GM23338 (cell line): ENCODE data around the gene HCFC1. TPM values are rescaled to one million over a fixed set of nuclear protein-coding genes. Genes with fewer than 3 reads are reported as not detected.

Experiments
- ATAC-seq: fragments of 200-7000 bp; cut with Tn5 transposase; 3 replicates; pipeline ENCODE4 v1.9.1; 2020
- DNase-seq: peaks from one replicate; pipeline ENCODE4 v3.0.0-alpha.2; 2015; ENCODE audit warnings: low spot score
- H2AFZ ChIP-seq: fragments of 200-600 bp; sonication (generic); 2 replicates; pipeline ENCODE4 v1.8.0; 2016; ENCODE audit warnings: antibody characterized with exemption, mild to moderate bottlenecking, moderate library complexity
- H3F3A ChIP-seq: fragments of 200-600 bp; sonication (generic); replicated peaks from 2 replicates; pipeline ENCODE4 v1.8.0; 2017; ENCODE audit warnings: antibody characterized with exemption, mixed run types, low read depth
- H3K27ac ChIP-seq: fragments of 200-600 bp; sonication (generic); 2 replicates; pipeline ENCODE4 v1.6.1; 2016; ENCODE audit warnings: low read depth
- H3K27me3 ChIP-seq: fragments of 200-600 bp; sonication (generic); 2 replicates; pipeline ENCODE4 v1.8.0; 2016; ENCODE audit warnings: mild to moderate bottlenecking, mixed run types, moderate library complexity; ENCODE audit not compliant: insufficient read depth
- H3K36me3 ChIP-seq: fragments of 200-600 bp; sonication (generic); 2 replicates; pipeline ENCODE4 v1.8.0; 2016; ENCODE audit warnings: mild to moderate bottlenecking; ENCODE audit not compliant: insufficient read depth
- H3K4me1 ChIP-seq: fragments of 200-600 bp; sonication (generic); 2 replicates; pipeline ENCODE4 v1.8.0; 2016; ENCODE audit warnings: mild to moderate bottlenecking, moderate library complexity; ENCODE audit not compliant: insufficient read depth
- H3K4me2 ChIP-seq: fragments of 200-600 bp; sonication (generic); 2 replicates; pipeline ENCODE4 v1.7.1; 2017; ENCODE audit warnings: mixed run types
- H3K4me3 ChIP-seq: fragments of 200-600 bp; sonication (generic); 2 replicates; pipeline ENCODE4 v1.6.1; 2016; ENCODE audit warnings: mixed run types
- H3K79me2 ChIP-seq: fragments of 200-600 bp; sonication (generic); replicated peaks from 2 replicates; pipeline ENCODE4 v1.8.0; 2017; ENCODE audit warnings: mild to moderate bottlenecking; ENCODE audit not compliant: insufficient read depth
- H3K9me2 ChIP-seq: fragments of 200-600 bp; sonication (generic); 2 replicates; pipeline ENCODE4 v1.8.0; 2017; ENCODE audit not compliant: insufficient read depth
- H4K20me1 ChIP-seq: fragments of 200-600 bp; sonication (generic); replicated peaks from 2 replicates; pipeline ENCODE4 v1.8.0; 2017; ENCODE audit warnings: mild to moderate bottlenecking; ENCODE audit not compliant: insufficient read depth
- H3K27ac Mint-ChIP-seq: 2 replicates; pipeline ENCODE4 v1.8.0; 2020; ENCODE audit warnings: inconsistent platforms, mild to moderate bottlenecking, moderate library complexity, mixed read lengths
- H3K27me3 Mint-ChIP-seq: 3 replicates; pipeline ENCODE4 v1.8.0; 2022; ENCODE audit warnings: low read depth, mild to moderate bottlenecking, moderate library complexity, mixed read lengths, inconsistent platforms; ENCODE audit not compliant: insufficient read depth, poor library complexity
- H3K36me3 Mint-ChIP-seq: 3 replicates; pipeline ENCODE4 v1.8.0; 2021; ENCODE audit warnings: low read depth, mild to moderate bottlenecking, inconsistent platforms, moderate library complexity, mixed read lengths
- H3K4me1 Mint-ChIP-seq: 3 replicates; pipeline ENCODE4 v1.8.0; 2020; ENCODE audit warnings: mild to moderate bottlenecking, inconsistent platforms, mixed read lengths
- H3K4me3 Mint-ChIP-seq: 3 replicates; pipeline ENCODE4 v1.8.0; 2021; ENCODE audit warnings: moderate library complexity, mild to moderate bottlenecking, inconsistent platforms, mixed read lengths
- H3K9me3 Mint-ChIP-seq: 3 replicates; pipeline ENCODE4 v1.8.0; 2020; ENCODE audit warnings: moderate library complexity, mild to moderate bottlenecking, inconsistent platforms, mixed read lengths
- CREB1 ChIP-seq: fragments of 250-450 bp; sonication (Bioruptor Pico); IDR thresholded peaks from 2 replicates; pipeline ENCODE4 v1.5.0; 2020; ENCODE audit warnings: low read depth, mild to moderate bottlenecking, moderate library complexity
- NANOG ChIP-seq: IDR thresholded peaks from 2 replicates; pipeline ENCODE4 v1.6.1; 2016; ENCODE audit warnings: antibody characterized with exemption, borderline replicate concordance
- STAT1 ChIP-seq: IDR thresholded peaks from one replicate; pipeline ENCODE4 v1.6.1; 2016; ENCODE audit warnings: antibody characterized with exemption; ENCODE audit not compliant: unreplicated experiment
- polyA plus RNA-seq: library from polyadenylated mRNA; unstranded; fragments of >200 nt; fragmentation: Nextera tagmentation; extraction: Ambion mirVana; gene quantifications from 2 replicates; pipeline ENCODE4 v1.2.1, GENCODE V29; 2016
- total RNA-seq: library from RNA; depleted of rRNA; stranded (reverse); fragments of >200 nt; shearing (Covaris generic); gene quantifications from 2 replicates; pipeline ENCODE4 v1.2.3, GENCODE V29; 2014
- TF ChIP-seq, protein P1 (sequence below): fragments of 250-450 bp; sonication (Bioruptor Pico); IDR thresholded peaks from 2 replicates; pipeline ENCODE4 v1.5.0; 2020; ENCODE audit warnings: mild to moderate bottlenecking, moderate library complexity
- TF ChIP-seq, protein P2 (sequence below): IDR thresholded peaks from one replicate; pipeline ENCODE4 v1.6.1; 2018; ENCODE audit warnings: antibody characterized with exemption; ENCODE audit not compliant: unreplicated experiment
- TF ChIP-seq, protein P3 (sequence below): IDR thresholded peaks from 2 replicates; pipeline ENCODE4 v1.6.1; 2016; ENCODE audit warnings: antibody characterized with exemption
- TF ChIP-seq, protein P4 (sequence below), 2 experiments: fragments of 200-600 bp in 1 of 2; sonication (generic) in 1 of 2; conservative IDR thresholded peaks; 2 replicates each; pipeline versions ENCODE4 v1.5.1 to v1.6.1; 2016 to 2017; ENCODE audit warnings: antibody characterized with exemption in 2 of 2, low read depth in 2 of 2, mild to moderate bottlenecking in 2 of 2, moderate library complexity in 1 of 2

The HCFC1 gene
- total and polyA plus RNA-seq, 2 experiments from 2014 or later: 33.0 to 188 TPM

DNA sequence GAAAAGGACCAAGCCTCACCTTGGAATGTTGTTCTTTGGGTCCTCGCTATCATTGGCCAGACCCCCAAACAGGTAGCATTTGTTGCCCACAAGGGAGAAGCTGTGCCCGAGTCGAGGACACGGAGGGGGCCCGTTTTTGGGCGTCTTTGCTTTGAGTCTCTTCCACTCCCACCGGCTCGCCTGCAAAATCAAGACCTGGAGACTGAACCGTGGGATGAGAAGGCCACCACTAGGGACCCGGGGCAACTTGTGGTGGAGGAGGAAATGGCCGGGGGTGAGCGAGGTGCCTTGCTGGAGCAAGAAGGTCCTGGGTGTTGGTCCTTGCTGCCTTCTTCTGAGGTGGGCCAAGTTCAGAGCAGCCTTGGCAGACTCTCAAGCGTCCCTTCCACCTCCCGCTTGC is 7.5 kb downstream of the HCFC1 start:
- Histone ChIP-seq H3K79me2 (peaks cover 63% of the 10 kb centered on the region), H3K4me3 (no peak overlapping the region), H2AFZ (no peak overlapping the region), H3K27me3 (no peaks in the 10 kb centered on the region), H3F3A (no peaks in the 10 kb centered on the region), H4K20me1 (peaks cover 17% of the 10 kb centered on the region), H3K4me1 (peaks cover 12% of the 10 kb centered on the region), H3K27ac (no peak overlapping the region), H3K9me2 (no peaks in the 10 kb centered on the region), H3K36me3 (no peaks in the 10 kb centered on the region), H3K4me2 (no peak overlapping the region)
- Mint-ChIP-seq H3K36me3 (peaks cover 56% of the 10 kb centered on the region), H3K9me3 (no peaks in the 10 kb centered on the region; the same call in 2 of the 3 replicates), H3K4me3 (no peak overlapping the region), H3K27me3 (peaks cover 14% of the 10 kb centered on the region), H3K4me1 (peaks cover 19% of the 10 kb centered on the region), H3K27ac (no peak overlapping the region)
- no peak for ATAC-seq
- no peak for DNase-seq
- no peak for TF ChIP-seq CREB1
- TF ChIP-seq NANOG: no peak
- TF ChIP-seq, protein P1, sequence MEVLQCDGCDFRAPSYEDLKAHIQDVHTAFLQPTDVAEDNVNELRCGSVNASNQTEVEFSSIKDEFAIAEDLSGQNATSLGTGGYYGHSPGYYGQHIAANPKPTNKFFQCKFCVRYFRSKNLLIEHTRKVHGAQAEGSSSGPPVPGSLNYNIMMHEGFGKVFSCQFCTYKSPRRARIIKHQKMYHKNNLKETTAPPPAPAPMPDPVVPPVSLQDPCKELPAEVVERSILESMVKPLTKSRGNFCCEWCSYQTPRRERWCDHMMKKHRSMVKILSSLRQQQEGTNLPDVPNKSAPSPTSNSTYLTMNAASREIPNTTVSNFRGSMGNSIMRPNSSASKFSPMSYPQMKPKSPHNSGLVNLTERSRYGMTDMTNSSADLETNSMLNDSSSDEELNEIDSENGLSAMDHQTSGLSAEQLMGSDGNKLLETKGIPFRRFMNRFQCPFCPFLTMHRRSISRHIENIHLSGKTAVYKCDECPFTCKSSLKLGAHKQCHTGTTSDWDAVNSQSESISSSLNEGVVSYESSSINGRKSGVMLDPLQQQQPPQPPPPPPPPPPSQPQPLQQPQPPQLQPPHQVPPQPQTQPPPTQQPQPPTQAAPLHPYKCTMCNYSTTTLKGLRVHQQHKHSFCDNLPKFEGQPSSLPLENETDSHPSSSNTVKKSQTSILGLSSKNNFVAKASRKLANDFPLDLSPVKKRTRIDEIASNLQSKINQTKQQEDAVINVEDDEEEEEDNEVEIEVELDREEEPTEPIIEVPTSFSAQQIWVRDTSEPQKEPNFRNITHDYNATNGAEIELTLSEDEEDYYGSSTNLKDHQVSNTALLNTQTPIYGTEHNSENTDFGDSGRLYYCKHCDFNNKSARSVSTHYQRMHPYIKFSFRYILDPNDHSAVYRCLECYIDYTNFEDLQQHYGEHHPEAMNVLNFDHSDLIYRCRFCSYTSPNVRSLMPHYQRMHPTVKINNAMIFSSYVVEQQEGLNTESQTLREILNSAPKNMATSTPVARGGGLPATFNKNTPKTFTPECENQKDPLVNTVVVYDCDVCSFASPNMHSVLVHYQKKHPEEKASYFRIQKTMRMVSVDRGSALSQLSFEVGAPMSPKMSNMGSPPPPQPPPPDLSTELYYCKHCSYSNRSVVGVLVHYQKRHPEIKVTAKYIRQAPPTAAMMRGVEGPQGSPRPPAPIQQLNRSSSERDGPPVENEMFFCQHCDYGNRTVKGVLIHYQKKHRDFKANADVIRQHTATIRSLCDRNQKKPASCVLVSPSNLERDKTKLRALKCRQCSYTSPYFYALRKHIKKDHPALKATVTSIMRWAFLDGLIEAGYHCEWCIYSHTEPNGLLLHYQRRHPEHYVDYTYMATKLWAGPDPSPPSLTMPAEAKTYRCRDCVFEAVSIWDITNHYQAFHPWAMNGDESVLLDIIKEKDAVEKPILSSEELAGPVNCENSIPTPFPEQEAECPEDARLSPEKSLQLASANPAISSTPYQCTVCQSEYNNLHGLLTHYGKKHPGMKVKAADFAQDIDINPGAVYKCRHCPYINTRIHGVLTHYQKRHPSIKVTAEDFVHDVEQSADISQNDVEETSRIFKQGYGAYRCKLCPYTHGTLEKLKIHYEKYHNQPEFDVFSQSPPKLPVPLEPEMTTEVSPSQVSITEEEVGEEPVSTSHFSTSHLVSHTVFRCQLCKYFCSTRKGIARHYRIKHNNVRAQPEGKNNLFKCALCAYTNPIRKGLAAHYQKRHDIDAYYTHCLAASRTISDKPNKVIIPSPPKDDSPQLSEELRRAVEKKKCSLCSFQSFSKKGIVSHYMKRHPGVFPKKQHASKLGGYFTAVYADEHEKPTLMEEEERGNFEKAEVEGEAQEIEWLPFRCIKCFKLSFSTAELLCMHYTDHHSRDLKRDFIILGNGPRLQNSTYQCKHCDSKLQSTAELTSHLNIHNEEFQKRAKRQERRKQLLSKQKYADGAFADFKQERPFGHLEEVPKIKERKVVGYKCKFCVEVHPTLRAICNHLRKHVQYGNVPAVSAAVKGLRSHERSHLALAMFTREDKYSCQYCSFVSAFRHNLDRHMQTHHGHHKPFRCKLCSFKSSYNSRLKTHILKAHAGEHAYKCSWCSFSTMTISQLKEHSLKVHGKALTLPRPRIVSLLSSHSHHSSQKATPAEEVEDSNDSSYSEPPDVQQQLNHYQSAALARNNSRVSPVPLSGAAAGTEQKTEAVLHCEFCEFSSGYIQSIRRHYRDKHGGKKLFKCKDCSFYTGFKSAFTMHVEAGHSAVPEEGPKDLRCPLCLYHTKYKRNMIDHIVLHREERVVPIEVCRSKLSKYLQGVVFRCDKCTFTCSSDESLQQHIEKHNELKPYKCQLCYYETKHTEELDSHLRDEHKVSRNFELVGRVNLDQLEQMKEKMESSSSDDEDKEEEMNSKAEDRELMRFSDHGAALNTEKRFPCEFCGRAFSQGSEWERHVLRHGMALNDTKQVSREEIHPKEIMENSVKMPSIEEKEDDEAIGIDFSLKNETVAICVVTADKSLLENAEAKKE (CRISPR knock-in tag): no peak
- TF ChIP-seq, protein P2, sequence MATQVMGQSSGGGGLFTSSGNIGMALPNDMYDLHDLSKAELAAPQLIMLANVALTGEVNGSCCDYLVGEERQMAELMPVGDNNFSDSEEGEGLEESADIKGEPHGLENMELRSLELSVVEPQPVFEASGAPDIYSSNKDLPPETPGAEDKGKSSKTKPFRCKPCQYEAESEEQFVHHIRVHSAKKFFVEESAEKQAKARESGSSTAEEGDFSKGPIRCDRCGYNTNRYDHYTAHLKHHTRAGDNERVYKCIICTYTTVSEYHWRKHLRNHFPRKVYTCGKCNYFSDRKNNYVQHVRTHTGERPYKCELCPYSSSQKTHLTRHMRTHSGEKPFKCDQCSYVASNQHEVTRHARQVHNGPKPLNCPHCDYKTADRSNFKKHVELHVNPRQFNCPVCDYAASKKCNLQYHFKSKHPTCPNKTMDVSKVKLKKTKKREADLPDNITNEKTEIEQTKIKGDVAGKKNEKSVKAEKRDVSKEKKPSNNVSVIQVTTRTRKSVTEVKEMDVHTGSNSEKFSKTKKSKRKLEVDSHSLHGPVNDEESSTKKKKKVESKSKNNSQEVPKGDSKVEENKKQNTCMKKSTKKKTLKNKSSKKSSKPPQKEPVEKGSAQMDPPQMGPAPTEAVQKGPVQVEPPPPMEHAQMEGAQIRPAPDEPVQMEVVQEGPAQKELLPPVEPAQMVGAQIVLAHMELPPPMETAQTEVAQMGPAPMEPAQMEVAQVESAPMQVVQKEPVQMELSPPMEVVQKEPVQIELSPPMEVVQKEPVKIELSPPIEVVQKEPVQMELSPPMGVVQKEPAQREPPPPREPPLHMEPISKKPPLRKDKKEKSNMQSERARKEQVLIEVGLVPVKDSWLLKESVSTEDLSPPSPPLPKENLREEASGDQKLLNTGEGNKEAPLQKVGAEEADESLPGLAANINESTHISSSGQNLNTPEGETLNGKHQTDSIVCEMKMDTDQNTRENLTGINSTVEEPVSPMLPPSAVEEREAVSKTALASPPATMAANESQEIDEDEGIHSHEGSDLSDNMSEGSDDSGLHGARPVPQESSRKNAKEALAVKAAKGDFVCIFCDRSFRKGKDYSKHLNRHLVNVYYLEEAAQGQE: no peak
- no peak for TF ChIP-seq STAT1
- TF ChIP-seq, protein P3, sequence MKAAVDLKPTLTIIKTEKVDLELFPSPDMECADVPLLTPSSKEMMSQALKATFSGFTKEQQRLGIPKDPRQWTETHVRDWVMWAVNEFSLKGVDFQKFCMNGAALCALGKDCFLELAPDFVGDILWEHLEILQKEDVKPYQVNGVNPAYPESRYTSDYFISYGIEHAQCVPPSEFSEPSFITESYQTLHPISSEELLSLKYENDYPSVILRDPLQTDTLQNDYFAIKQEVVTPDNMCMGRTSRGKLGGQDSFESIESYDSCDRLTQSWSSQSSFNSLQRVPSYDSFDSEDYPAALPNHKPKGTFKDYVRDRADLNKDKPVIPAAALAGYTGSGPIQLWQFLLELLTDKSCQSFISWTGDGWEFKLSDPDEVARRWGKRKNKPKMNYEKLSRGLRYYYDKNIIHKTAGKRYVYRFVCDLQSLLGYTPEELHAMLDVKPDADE: no peak
- TF ChIP-seq, protein P4, sequence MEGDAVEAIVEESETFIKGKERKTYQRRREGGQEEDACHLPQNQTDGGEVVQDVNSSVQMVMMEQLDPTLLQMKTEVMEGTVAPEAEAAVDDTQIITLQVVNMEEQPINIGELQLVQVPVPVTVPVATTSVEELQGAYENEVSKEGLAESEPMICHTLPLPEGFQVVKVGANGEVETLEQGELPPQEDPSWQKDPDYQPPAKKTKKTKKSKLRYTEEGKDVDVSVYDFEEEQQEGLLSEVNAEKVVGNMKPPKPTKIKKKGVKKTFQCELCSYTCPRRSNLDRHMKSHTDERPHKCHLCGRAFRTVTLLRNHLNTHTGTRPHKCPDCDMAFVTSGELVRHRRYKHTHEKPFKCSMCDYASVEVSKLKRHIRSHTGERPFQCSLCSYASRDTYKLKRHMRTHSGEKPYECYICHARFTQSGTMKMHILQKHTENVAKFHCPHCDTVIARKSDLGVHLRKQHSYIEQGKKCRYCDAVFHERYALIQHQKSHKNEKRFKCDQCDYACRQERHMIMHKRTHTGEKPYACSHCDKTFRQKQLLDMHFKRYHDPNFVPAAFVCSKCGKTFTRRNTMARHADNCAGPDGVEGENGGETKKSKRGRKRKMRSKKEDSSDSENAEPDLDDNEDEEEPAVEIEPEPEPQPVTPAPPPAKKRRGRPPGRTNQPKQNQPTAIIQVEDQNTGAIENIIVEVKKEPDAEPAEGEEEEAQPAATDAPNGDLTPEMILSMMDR (conservative IDR thresholded peaks at IDR 0.05; ENCODE audit: low read depth in 2 of 2): no peak
